GM18498 (cell line): ENCODE measurements around the gene SKI.
A peak's percentile ranks its signal among the peaks of the same experiment; 100 is the strongest.

Source experiments
- ATAC-seq: cut with Tn5 transposase; IDR thresholded peaks from one replicate; pipeline ENCODE4 v1.9.1; 2021; ENCODE audit warnings: mild to moderate bottlenecking, moderate library complexity; ENCODE audit not compliant: unreplicated experiment

The SKI gene

DNA sequence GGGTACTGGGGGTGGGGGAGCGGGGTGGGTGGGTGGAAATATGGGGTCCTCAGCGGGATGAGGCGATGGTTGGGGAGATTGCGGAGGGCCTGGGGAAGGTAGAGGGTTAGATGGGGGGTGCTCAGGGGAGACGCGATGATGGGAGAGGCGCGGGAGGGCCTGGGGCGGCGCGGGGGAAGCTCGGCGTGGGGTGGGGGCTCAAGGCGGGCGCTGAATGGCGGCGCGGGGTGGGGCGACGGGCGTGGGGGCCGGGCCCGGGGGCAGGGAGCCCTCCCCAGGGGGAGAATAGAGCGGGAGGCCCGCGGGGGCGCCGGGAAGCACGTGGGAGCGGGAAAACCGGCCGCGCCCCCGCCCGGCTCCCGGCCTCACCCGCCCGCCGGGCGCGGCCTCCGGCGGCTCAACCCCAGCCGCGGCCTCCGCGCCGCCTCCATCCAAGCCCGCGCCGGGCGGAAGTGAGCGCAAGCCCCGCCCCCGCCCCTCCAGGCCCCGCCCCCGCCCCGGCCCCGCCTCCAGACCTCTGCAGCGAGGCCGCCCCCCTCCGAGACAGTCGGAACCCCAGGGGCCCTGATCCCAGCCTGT is 33.7 kb upstream of the SKI start, which contains the start of gene FAAP20:
TSS of gene FAAP20 (minus strand) at position 454 of the 579 bp plus-strand sequence. CDS start at position 431, 23 bp downstream.
- peak; percentile 53 for ATAC-seq

DNA sequence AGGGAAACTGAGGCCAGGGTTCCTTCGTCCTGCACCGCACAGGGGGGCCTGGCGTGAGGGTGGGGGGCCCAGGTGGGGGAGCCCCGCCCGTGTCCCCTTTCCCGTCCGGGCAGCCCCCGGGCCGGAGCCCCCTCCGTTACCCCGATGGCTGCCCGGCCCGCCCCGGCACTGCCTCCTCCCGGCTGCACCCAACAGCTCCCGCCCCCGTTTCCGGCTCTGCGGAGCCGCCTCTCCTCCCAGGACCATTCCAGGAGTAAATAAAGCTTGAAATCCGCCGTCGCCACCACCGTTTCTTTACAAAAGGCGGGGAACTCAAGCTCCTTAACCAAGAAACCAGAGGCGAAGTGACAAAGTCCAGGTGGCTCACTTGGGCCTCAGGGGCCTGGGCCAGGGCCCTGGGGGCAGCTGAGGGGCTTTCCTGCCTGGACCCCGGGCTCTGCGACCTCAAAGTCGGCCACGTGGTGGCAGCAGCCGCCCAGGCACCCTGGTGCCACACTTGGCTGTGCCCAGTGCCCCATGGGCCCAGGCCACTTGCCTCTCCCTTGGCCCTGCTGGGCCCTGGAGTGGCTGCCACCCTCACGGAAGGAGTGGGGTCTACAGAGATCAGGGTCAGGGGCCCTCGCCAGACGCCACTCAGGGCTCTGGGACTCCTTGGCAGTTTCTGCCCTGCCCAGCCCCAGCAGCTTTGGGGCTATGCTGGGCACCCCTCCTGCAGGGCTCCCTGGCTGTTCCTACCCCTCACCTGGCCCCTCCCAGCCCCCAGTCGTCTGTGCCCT is 33.0 kb upstream of the SKI start:
- peak; percentile 71 for ATAC-seq

- no peak for ATAC-seq
Measured at GRCh38 chr1:2195785-2196184, 32.3 kb upstream of the SKI start.

- ATAC-seq: no peak
Measured at GRCh38 chr1:2196901-2197638, 31.0 kb upstream of the SKI start.

DNA sequence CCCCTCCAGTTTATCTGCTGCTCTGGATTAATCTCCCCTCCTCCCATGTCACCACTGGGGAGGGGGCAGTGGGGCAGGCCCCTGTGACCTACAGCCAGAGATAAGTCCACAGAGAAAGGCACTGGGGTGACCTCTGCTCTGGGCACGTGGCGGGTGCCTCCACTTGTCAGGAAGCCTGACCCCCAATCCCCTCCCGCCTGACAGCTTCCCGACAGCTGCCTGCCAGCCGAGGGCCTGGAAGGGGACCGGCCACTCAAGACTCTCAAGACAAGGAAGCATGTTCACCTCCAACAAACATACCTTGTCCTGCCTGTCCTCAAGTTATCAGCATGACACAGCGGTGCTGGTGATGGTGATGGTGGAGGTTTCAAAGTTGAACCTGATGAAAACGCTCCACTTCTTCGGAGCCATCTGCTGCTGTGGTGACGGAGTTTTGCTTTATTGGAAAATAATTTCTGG is 30.4 kb upstream of the SKI start:
- no peak for ATAC-seq

- no peak for ATAC-seq
Measured at GRCh38 chr1:2198571-2198970, 29.5 kb upstream of the SKI start.

DNA sequence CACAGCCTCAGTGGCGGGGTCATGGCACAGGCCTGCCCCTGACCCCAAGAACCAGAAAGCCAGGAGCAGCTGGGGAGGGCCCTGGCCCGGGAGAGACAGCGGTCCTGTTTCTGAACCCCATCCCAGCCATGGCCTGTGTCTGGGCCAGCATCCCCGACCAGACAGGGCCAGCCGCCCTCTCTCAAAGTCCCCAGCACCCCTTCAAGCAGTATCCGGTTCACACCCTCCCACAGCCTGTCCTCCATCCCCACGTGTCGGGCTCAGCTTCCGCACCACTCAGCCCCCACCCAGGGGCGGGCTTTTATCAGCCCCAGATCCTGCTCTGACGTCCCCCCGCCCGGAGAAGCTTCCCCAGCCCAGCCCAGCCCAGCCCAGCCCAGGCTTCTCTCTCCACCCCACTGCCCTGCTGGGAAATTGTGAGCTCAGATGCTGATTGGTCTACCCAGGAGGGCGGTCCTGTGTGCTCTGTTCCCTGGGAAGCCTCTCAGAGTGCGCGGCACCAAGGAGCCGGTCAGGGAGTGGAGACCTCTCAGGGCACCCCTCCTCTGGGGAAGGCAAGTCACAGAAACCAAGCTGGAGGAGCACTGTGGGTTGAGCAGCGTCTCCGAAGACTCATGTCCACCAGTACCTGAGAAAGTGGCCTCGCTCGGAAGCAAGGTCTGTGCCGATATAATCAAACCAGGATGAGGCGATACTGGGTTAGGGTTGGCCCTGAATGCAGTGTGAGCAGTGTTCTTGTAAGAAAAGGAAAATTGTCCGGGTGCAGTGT is 28.9 kb upstream of the SKI start:
- no peak for ATAC-seq

- ATAC-seq: no peak
Measured at GRCh38 chr1:2200308-2200943, 27.7 kb upstream of the SKI start.

GRCh38 chr1:2201062-2201461 is 27.1 kb upstream of the SKI start:
- ATAC-seq: no peak

GRCh38 chr1:2202008-2202575 is 26.0 kb upstream of the SKI start:
- no peak for ATAC-seq

DNA sequence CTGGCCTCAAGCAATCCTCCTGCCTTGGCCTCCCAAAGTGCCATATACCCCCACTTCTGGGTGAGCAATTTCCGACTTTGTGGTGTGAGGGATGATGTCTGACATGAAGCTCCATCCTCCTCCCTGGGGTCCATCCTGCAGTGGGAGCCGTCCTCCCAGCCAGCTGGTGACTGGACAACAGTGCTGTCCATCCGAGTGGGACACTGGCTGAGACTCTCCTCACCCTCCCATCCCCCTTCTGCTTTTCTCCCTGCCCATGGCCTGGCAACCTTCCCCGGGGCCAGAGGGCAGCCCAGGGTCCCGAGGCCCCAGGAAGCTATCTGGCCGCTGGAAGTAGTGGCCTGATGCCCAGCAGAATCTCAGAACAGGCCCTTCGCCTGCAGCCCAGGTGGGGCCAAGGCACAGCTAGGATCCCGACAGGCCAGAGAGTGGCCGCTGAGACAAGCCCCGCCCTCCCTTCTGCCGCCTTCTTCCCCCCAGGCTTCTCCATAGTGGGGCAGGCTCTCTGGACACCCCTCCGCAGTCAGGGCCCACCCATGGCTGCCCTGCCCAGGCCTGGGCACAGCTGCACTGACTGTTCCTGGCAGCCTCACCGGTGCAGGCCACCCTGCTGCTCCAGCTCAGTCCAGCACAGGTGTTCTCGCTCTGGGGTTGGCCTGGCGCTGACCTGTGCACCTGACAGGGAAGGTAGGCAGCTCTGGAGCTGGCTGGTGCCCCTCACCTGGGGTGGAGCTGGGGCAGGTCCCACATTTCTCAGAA is 25.1 kb upstream of the SKI start:
- ATAC-seq: no peak

- no peak for ATAC-seq
Measured at GRCh38 chr1:2203671-2204414, 24.3 kb upstream of the SKI start.

GRCh38 chr1:2204415-2205190 is 23.5 kb upstream of the SKI start:
- peak; percentile 31 for ATAC-seq

- ATAC-seq: peak; percentile 75
Measured at GRCh38 chr1:2205191-2205952, 22.7 kb upstream of the SKI start.

- no peak for ATAC-seq
Measured at GRCh38 chr1:2206813-2207487, 21.2 kb upstream of the SKI start.

DNA sequence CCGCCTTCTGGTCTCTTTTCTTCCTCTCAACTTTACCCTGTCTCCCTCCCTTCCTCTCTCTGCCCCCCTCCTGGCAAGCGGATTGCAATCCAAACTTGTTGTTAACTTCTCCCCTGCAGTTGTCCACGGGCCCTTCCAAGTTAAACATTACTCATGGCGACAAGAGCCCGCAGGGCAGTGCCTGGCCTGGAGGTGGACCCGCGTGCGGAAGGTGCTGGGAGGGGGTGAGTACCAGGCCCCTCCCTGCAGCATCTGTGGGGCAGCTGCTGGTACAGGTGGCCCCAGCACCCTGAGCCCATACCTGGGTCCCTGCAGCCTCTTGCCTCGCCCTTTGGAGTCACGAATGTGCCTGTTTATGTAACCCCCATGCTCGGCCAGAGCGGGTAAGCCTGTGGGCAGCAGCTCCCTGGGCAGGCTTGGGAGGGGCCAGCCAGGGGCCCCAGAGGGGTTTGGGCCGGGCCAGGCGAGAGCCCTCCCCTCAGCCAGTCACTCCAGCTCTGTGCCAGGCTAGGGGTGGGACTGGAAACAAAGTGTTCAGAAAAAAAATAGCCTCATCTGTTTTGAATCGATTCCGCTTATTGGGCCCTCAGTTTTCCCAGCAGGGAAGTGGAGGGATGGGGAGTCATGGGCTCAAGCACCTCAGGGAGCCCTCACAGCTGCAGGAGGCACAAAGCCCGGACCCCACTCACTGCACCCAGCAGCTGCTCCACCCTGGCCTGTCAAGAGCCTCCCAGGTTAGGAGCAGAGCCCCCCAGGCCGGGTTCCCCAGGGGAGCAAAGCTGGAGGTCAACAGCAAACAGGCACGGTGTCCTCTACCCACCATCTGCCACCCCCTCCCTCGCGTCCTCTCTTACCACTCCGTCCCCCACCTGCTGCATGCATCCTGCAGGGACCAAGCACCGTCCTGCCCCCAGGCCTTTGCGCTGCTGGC is 19.5 kb upstream of the SKI start:
- no peak for ATAC-seq
